GM18861 (cell line): ENCODE results near the gene GGTLC3.
"Not testable (repeated sequence)": the region's sequence is repeated elsewhere in the genome, so short reads cannot be mapped to it uniquely, and the experiment has no call there.

Experiments
- ATAC-seq: cut with Tn5 transposase; IDR thresholded peaks from one replicate; pipeline ENCODE4 v1.9.1; 2021; ENCODE audit not compliant: unreplicated experiment

The GGTLC3 gene

DNA sequence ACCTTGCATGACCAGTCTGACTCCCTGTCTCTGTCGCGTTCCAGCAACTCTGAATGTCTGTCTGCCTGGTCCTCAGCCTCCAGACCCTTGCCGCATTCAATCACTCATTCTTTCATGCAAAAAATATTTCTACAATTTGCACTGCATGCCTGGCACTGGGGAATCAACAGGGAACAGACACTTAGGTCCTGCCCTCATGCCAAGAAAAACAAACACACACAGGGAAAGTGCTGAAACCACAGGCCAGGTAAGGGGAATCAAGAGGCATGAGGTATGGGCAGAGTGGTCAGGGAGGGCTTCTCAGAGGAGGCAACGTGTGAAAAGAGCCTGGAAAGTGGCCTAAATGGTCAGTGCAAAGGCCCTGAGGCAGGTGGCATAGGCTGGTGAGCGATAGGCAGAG, at the start of gene GGTLC3:
TSS of gene GGTLC3 (minus strand) at position 101 of the 400 bp plus-strand sequence. CDS start 264 bp downstream, outside the sequence.
- ATAC-seq, result not testable (repeated sequence)

DNA sequence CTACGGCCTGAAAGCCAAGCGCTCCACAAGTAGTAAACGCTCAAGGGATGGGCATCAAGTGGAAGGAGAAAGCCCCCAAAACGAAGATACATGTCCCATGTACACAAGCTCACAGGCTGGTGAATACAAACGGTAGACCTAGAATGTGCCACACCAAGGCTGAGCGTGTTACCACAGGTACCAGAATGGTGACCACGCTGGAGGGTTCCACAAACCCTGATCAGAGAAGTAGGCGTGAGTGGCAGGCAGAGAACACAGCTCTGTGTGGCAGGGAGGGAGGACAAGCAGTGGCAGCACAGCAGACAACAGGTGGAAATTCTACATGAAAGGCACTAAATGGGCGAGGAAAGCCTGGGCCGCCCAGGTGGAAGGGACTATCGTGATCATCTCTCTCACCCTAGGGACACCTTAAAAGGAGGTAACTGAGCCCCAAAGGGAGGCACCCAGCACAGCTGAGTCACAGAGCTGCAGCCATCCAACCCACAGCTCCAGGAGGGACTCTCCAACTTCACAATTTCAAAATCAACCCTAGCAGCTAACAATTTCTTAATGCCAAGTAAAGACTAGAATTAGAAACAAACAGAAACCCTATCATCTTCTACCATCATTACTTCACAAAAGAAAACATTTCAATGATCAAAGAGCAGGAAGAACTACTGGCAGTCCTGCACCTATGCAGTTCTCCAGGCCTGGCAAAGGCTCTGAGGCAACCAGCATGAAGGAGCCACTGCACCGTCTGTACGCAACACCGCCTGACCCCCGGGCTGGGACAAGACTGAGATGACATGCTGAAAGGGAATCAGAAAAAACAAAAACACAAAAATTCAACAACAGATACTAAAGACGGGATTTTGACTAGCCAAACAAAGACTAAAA, 42.4 kb upstream of the GGTLC3 start:
- not testable (repeated sequence) for ATAC-seq

DNA sequence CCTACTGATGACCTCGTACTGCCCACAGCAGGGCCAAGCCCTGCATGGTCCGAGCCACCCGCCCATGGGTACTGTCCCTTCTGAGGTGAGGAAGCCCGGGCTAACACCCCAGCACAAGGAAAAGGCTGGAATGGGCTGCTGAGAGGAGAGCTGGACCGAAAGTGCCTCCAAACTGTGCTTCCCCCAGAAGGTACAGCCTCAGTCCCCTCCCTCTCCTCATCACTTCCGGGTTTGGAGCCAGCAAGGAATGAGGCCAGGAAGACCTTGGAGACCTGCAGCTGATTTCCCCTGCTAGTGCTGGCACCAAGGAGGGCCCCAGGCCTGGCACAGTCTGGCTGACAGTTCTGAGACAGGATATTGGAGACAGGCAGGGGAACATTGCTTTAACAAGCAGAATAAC, 41.0 kb upstream of the GGTLC3 start:
- not testable (repeated sequence) for ATAC-seq

DNA sequence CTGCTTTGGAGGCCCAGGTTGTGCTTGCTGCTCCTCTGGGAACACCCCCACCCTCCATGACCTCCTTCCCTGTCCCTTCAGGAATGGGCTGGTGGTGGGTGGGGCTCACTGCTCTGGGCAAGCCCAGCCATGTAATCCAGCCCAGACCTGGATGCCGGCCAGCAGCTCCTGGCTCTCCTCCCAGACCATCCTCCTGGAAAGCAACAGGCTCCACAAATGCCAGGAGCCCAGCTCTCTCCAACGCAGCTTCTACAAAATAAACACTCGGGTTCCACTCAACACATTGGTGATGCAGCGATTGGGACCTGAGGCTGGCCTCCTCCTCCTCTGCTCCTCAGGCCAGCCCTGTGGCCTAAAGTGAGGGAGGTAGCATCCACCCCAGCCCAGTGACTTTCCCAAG, 40.6 kb upstream of the GGTLC3 start:
- ATAC-seq, result not testable (repeated sequence)

DNA sequence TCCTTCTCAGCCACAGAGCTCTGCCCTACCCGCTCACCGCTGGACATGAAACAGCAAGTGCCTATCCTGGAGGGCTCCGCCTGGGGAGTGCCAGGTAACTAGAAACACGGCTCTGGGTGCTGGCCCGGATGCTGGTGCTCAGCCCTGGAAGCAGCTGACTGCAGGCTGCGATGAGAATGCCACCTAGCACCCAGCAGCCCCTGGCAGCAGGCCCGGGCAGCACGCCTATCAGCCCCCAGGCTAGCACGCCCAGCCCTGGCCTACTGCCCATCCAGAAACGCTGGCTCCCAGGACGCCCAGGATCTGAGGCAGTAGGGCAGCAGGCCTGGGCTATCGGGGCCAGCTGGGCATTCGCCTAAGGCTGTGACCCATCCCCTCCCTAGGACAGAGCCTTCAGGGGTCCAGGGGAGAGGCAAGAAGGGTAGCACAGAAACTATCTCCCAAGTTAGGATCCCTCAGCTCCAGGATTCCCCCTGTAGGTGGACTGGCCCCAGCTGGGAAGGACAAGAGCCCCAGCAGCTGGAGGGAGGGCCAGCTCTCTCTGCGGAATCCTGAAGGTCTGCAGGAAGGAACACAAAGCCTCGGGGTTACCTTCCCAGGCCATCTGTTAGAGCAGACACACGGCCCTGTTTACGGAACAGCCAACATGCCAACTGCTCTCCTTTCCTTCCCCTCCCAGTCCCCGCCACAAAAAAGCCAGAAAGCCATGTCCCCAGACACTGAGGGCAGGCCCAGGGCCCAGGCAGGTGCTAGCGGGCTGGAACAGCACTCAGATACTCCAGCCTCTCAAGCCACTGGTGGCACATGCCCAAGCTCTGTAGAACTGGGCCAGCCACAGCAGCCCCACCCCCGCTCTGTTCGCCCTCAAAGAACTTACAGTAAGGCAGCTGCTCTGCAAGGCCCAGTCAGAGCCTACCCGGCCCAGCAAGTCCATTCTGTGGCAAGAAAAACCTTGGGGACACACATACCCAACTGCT, 36.6 kb upstream of the GGTLC3 start:
- ATAC-seq, result not testable (repeated sequence)

DNA sequence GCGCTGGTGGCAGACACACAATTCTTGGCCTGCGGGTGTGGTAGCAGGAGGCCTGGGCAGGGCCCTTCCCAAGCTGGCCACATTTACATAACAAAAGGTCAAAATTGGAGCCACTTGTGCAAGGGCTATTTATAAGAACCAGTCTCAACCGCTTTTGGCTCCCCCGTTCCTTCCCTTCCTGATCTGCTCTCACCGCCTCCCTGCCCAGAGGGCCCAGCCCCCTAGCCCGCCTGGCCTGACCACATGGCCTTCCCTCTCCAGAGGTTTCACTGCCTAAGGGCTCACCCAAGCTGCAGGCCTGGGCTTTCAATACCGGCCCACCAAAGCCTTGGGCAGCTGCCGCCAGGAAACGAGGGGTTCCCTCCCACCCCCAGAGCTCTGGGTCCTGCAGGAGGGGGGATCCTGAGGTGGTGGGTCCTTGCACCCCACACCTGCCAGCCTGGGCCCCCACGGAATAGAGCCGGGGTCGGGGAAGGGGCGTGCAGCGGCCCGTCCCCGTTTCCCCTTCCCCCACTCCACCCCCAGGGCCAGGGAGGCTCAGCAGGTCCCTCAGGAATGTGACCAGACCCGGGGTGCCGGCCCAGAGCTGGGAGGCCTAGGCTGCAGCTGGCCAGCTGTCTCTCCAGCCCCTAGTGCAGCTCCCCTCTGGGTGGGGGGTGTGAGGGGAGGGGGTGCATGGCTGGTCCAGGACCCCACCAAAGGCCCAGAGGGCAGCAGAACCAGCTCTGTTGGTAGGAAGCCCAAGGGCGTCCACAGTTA, 35.1 kb upstream of the GGTLC3 start:
- not testable (repeated sequence) for ATAC-seq

DNA sequence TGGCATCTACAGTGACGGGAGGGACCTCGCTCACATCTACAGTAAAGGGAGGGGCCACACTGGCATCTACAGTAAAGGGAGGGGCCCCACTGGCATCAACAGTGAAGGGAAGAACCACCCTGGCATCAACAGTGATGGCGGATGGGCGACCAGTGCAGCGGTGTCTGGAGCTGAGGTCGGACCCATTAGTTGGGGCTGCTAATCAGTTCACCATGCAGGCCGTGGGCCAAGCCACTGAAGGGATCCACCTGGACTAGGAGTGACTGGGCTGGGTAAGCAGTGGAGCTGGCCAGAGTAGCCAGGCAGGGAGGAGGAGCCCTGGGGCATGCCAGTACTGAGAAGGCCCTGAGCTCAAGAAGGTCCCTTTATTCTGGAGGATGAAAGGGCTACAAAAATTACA, 33.1 kb upstream of the GGTLC3 start:
- ATAC-seq, result not testable (repeated sequence)

DNA sequence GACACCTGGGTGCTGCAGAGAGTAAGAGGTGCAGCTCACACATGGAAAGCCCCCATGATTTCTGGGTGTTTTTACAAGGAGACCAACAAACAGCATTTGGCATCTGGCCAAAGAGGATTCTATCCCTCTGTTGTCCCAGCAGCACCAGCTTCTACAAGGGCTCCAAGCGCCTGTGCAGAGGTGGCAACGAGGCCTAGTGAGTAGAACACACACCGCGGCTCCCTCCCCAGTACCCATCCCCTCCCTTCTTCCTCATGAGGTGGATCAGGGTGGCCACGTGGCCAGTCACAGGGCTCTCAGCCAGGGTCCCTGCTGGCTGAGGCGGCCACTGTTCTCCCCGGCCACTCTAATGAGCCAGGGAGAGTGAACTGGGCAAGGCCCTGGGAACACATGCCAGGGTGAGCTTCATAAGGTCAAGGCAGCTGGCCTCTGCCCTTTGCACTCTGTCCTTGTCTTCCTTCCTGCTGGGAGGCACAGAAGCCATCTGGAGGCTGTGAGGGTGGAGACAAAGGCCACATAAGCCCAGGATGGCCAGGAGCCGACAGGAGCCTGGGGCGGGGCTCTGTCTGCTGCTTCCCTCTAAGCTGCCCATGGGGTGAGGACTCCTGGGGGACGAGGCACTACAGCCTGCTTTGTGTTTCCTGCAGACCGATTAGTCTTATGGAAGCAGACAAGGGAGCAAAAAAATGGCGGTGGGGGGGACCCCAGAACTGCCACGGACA, 31.7 kb upstream of the GGTLC3 start:
- not testable (repeated sequence) for ATAC-seq

DNA sequence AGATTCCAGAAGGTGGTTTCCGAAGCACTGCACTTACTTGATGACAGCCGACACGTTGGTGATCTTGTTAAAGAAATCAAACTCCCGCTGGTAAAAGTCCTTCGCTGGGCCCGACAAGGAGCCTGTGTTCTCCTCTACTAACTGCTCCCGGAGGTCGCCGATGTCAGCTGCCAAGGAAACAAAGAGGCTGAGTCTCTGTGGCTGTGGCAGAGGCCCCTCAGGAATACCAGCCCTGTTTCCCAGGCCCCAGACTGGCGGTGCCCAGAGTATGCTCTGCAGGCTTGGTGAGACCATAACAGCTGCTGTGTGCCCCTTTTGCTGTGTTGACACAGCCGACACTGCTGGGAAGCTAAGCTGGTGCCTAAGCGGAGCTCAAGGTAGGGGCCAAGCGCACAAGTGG, 26.7 kb upstream of the GGTLC3 start:
- ATAC-seq, result not testable (repeated sequence)

DNA sequence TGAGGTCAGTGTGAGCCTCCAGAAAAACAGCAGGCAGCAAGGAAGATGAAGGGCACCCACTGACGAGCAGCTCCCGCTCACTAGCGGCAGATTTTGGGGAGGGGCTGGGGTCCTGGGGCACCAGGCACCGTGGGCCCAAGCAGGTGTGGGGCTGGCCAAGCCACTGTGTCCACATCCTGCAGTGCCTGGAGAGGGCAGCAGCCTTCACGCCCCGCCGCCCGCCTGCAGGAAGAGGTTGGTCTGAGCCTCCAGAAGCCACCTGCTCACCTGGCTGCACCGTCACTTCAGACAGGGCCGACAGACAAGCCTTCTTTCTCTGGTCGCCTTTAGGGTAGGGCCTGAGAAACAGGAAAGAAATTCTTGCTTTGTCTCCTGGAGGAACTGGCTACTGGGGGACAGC, 25.4 kb upstream of the GGTLC3 start:
- not testable (repeated sequence) for ATAC-seq

DNA sequence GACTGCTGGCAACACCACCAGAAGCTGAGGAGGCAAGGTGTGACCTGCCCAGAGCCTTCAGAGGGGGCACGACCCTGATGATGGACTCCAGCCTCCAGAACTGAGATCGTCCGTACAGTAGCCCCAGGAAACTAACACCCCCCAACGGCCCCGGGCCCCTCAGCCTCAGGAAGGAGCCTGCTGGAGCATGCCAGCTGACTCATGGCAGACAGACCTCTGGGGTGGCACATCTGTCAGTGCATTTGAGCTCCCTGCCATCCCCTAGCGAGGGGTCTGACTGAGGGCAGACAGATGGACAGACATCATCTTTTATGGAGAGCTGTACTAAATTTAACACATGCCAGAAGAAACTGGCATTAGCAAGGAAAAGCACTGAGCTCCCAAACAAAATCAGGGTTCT, 22.0 kb upstream of the GGTLC3 start:
- ATAC-seq, result not testable (repeated sequence)

DNA sequence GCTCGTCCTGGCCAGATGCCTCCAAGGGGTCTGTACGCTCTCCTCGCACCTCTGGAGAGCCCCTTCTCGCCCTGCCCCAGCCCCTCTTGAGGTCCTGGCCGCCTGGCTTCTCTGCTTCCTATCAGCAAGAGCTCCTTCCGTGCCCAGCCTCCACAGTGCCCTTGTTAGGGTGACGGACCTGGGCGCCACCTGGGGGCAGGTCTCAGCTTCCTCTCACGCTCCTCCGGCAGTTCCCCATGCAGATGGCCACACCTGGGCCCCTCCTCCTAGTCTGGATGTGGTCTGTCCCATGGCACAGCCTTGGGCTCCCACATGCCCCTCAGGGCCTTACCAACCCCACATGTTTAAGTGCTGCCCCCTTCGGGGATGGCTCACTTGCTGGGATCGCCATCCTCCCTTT, 16.4 kb upstream of the GGTLC3 start:
- not testable (repeated sequence) for ATAC-seq

DNA sequence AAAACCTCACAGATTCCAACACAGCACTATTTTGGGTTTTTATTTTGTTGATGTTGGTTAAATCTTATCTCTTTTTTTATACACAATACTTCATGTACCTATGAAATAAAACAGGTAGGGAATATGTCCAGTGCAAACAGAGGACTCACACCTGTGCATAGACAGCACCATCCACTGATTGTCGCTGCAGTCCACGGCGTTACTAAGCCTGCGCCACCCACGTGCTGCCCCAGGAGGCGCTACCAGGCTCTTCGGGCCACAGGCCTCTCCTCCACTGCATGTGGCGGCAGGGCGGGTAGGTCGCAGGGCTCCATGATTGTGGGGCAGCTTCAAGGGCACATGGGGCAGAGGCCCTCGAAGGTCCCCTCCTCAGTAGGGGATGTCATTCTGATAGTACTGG, 15.7 kb upstream of the GGTLC3 start:
- ATAC-seq, result not testable (repeated sequence)

DNA sequence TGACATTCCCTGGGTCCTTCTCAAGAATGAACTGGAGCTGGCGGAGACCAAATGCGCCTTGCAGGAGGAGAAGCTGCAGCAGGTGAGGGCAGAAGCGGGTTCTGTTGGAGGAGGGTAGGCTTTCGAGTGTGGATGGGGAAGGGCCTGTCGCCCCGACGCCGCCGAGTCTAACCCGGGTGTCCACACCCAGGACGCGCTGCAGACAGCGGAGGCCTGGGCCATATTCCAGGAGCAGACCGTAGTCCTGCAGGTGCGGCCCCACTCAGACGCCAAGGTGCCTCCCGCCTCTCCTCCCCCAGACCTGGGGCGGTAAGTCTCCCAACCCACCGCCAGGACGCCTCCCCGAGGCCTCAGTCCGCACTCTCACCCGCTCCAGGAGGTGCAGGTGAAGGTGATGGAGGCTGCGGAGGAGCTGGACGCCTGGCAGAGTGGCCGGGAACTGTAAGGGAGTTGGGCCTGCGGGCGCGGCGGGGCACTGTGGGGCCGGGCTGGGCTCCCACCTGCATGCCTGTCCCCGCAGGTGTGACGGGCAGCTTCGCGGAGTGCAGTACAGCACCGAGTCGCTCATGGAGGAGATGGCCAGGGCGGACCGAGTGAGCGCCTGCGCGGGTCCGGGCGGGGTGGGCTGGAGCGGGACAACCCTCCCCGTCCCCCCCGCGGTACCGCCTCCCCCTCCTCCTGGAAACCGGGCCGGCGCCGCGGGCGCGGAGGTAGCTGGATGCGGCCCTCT, 11.6 kb upstream of the GGTLC3 start:
- ATAC-seq, result not testable (repeated sequence)

DNA sequence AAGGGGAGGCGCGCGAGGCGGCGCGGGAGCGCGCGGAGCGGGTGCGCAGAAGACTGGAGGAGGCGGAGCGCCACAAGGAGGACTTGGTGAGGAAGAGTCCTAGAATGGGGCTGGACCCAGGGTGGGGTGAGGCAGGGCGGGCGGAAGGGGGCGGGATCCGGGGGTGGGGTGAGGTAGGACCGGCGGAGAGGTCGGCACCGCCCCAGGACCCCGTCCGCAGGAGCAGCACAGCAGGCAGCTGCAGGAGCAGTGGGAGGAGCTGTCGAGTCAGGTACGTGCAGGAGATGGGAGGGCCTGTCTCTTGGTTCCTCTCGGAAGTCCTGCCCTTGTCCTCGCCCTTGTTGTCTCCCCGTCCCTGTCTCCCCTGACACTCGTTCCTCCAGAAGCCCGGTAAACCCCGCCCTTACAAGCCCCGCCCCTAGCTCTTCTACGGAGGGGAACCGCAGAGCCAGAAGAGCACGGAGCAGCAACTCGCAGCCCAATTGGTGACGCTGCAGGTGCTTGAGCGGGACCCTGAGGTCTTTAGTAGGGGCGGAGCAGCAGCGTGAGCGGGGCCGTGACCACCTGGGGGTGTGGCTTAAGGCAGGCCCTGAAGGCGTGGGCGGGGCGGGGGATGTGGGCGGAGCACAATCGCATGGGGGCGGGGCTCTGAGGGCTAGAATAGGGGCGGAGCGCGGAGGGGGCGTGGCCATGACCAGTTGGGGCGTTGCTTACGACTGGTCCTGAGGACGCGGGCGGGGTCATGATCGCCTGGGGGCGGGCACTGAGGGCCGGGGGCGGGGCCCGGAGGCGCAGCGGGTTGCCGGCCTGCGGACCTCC, 10.8 kb upstream of the GGTLC3 start:
- peak; percentile 70 for ATAC-seq

DNA sequence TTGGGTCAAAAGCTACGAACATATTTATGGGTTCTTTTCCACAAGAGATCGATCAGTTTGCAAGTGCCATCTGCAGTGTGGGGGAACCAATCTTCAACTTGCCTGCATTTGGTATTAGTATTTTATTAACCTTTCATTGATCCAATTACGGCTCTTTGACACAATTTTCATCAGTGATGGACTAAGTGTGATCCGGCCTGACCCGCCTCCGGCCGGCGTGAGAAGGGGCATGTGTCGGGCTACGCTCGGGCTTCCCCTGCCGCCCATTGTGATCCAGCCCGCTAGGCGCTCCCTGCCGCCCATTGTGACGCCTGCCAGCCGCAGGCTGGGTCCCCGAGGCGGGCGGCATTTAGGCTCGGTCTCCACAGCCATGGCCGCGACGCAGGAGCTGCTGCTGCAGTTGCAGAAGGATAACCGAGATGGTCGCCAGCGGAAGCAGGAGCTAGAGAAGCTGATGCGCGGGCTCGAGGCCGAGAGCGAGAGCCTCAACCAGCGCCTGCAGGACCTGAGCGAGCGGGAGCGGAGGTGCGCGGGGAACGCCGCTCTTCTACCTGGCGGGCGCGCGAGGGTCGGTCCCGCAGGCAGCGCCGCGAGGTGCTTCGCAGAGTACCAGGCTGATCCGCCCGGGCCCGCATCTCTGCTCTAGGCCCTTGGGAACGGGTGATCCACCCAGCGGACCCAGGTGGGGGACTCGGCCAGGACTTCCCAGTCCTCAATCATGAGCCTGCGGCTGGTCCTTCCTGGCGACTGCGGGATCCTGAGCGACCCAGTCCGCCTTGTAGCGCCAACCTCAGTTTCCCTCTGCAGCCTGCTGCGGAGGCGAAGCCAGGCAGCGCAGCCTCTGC, 10.0 kb upstream of the GGTLC3 start, which contains the start of gene TMEM191B:
TSS of gene TMEM191B (plus strand) at position 51 of the 845 bp plus-strand sequence. CDS start at position 230, 179 bp downstream.
- ATAC-seq, result peak; percentile 10

DNA sequence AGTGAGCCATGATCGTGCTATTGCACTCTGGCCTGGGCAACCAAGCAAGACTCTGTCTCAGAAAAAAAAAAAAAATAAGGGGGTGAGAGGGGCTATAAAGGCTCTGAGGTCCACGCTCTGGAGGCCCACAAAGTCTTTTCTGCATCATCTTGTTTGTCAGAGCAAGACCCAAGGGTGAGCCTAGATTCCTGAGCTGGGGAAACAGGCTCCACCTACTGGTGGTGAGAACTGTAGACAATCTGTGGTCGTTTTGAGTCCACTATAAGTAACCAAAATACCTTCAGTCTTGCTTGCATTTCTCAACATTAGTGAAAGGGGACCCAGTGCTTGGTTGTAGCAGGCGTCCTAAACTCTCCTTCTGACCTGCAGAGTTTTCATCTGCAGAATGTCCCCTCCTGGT, 5.4 kb upstream of the GGTLC3 start:
- ATAC-seq, result not testable (repeated sequence)
